ENCODE results near the gene APBB2.

- TF ChIP-seq CTCF (IDR thresholded peaks at IDR 0.05; ENCODE audit: low read depth, low read length) = no peak
- TF ChIP-seq POLR2A (IDR thresholded peaks at IDR 0.05; ENCODE audit: extremely low read depth, insufficient read length) = no peak
- no peak for TF ChIP-seq MYC (IDR thresholded peaks at IDR 0.05; ENCODE audit: low read depth, low read length)
Observed at GRCh38 chr4:40952672-40953071, 261.7 kb downstream of the APBB2 start.

Data from NB4 (cell line).